GM15510 (cell line): ENCODE results near the gene KRT81.

ENCODE experiments used
- POLR2A ChIP-seq: IDR thresholded peaks from 3 replicates; pipeline ENCODE4 v1.6.1; 2011; ENCODE audit warnings: borderline replicate concordance; ENCODE audit not compliant: insufficient read length; ENCODE audit errors: extremely low read depth

The KRT81 gene

GRCh38 chr12:52280796-52281560 is 10.4 kb downstream of the KRT81 start:
- no peak for TF ChIP-seq POLR2A

- no peak for TF ChIP-seq POLR2A
Measured at GRCh38 chr12:52280319-52280795, 11.0 kb downstream of the KRT81 start.

DNA sequence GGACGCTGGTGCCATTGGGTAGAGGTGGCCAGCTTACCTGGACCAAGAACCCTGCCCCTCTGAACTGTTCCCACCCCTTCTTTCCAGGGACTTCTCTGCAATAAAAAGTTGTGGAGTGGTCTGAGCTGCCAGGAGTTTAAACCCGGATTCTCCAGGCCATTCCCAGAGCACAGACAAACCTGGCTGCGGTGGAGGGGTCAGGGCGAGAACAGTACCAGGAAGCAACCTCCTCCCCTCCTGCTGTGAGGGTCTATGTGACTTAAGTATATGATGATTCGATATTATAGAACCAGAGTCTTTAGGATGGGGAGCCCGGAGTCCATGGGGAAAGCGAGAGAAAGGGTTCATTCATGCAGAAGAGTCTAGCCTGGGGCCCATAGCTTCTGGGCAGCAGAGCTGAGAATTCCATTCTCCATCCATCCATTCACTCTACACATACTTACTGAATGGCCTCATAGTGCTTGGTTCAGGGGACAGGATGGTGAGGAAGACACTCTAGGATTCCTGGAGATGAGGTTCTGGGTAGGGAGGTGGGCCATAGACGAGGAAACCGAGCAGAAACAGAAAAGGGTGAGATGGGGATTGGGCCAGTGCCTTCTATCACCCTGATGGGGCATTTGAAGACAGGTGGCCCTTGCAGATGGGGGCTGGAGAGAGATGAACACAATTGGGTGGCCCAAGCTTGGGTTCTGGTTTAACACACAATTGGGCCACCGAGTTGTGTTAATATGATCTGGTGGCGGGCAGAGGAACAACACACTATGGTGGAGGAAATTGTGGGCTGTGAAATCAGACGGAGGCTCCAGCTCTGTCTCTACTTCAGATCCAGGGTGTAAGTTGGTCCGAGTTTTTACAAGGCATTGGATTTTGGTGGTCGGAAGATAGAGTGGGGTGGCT is 11.7 kb downstream of the KRT81 start:
- no peak for TF ChIP-seq POLR2A

DNA sequence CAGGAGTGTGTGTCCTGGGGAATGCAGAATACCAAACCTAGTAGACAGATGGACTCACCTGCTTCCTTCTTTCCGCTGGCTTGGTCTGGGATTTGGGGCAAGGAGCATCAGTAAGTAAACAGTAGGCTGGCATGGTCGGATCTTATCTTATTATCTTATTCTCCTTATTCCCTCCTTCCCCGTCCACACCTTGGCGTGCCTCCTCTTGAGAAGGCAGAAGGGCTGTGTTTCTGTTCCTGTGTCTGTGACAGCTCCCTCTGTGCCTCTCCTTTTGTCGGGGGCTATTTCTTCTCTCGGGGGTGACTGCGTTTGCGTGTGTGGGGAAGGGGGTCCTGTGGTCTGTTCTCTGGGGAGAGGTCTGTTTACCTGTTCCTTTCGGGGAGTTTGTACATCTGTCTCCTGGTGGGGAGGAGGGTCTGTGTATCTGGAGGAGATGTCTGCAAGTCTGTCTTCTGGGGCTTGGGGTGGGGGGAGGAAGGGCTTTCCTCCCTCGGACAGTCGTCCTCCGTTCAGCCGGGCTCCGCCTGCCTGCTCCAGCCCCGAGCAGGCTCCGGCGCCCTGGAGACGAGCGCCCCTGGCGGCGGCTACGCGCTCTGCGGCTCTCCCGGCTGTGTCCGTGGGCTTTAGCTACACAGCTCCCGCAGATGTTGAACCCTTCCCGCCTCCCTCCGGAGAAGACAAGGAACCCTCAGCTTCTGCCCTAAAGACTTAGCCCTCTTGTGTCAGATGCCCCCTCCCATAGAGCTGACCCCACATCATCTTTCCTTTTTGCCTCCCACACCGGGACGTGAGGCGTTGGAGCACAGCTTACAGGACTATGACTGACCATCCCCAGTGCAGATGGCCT is 12.5 kb downstream of the KRT81 start:
- TF ChIP-seq POLR2A: no peak

GRCh38 chr12:52277486-52278245 is 13.7 kb downstream of the KRT81 start:
- TF ChIP-seq POLR2A: no peak

- TF ChIP-seq POLR2A: no peak
Measured at GRCh38 chr12:52275686-52276085, 15.6 kb downstream of the KRT81 start.

DNA sequence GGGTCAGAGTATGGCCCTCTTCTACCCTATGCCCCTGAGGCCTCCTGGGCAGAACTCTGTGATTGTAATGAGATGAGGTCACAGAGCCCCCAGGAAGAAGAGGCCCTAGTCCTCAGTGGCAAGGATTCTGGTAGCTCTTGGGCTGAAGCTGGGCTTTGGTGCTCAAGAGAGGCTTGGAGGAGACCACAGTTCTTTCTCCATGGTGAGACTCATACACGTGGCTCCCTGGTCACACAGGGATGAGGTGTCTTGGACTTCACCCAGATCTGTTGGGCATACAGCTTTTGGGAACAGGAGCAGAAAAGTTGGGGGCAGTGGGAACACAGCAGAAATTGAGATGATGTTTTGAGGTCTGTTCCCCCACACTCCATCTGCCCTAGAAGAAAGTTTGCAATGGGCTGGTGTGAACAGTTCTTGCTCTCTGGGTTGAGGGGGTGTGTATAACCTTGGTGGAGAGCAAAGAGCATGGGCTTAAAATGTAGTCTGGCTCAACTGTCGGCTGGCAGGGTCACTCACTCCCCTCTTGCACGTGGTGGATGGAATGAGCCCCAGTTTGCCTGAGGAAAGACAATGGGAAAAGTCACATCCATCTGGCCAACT is 16.7 kb downstream of the KRT81 start, which contains the start of gene KRT86:
KRT86 (plus strand) TSS at position 125 of the 600 bp plus-strand sequence. CDS start 27,272 bp downstream, outside the sequence.
- no peak for TF ChIP-seq POLR2A

DNA sequence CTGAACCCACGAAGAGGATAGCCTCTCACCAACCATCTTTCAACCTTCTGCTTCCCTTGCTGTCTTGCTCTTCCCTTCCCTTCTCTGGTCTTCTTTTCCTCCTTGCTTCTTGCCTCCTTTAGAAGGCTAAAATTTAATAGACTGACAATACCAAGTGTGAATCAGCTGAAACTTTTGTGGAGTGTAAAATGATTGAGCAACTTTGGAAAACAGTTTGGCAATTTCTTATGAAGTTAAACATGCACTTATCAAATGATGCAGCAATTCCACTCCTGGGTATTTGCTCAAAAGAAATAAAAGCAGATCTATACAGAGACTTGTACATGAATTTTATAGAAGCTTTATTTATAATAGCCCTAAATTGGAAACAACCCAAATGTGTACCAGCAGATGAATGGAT is 20.2 kb downstream of the KRT81 start:
- TF ChIP-seq POLR2A: no peak

- no peak for TF ChIP-seq POLR2A
Measured at GRCh38 chr12:52270541-52271070, 20.7 kb downstream of the KRT81 start.

GRCh38 chr12:52268212-52268611 is 23.1 kb downstream of the KRT81 start:
- TF ChIP-seq POLR2A: no peak

DNA sequence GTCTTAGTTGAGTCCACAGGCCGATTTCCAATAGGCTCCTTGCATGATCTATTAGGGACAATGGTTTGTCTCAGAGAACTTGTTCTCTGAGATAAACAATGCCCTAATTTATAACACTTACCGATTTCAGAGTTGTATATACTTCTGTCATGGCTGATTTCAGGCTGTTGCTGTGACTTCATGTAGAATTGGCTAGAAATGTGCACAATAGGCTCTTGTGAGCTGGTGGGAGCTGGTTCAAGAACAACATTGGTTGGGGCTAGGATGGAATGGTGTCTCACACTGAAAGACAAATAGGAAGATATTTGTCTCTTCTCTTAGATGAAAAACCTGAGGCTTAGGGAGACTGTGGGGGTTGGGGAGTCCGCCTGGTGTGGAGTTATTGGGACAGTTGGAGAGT is 23.6 kb downstream of the KRT81 start:
- no peak for TF ChIP-seq POLR2A

- no peak for TF ChIP-seq POLR2A
Measured at GRCh38 chr12:52267266-52267665, 24.1 kb downstream of the KRT81 start.

DNA sequence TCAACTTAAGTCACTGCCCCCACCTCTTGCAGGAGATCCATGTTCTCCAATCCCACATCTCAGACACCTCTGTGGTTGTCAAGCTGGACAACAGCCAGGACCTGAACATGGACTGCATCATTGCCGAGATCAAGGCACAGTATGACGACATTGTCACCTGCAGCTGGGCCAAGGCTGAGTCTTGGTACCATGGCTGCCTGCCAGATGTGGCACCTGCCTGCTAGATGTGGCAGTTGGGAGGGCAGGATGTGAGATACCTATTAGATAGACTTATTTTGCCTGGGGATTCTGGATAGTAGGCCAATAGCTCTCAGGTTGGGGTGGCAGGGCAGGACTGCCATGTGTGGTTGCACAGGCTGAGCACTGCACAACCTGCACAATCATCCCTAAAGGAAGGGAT is 24.8 kb downstream of the KRT81 start:
- no peak for TF ChIP-seq POLR2A
